Measurements from ENCODE around the gene GAS7.

- TF ChIP-seq LEF1 (IDR thresholded peaks at IDR 0.05; ENCODE audit: borderline replicate concordance) (no peak), FOXM1 (IDR thresholded peaks at IDR 0.05; ENCODE audit: borderline replicate concordance) (no peak), SUZ12 (IDR thresholded peaks at IDR 0.05) (no peak), HDGF (IDR thresholded peaks at IDR 0.05; ENCODE audit: borderline replicate concordance) (no peak), L3MBTL2 (conservative IDR thresholded peaks at IDR 0.05) (no peak), ELF4 (IDR thresholded peaks at IDR 0.05) (no peak), BHLHE40 (IDR thresholded peaks at IDR 0.05; ENCODE audit: borderline replicate concordance) (no peak)
Measured at GRCh38 chr17:9907131-9907530, 291.3 kb downstream of the GAS7 start.
